Measurements from ENCODE around the gene PATZ1. TPM values are rescaled to one million over a fixed set of nuclear protein-coding genes. Genes with fewer than 3 reads are reported as not detected.

Gene PATZ1
- total and polyA plus RNA-seq, 12 donors = 6.6 to 16.9 (median 13.3) TPM

- no peaks in the 10 kb centered on the region for H3K27me3 ChIP-seq
- peaks cover 0 to 21% (median 8%) of the 10 kb centered on the region in 9 donors for H3K36me3 ChIP-seq
- H3K4me3 ChIP-seq = peak overlapping the region; percentile 50 to 91 (median 74)
- WGBS, 2 donors = 1% methylated on average over 40 of the region's 40 CpGs
- peaks cover 20 to 52% (median 34%) of the 10 kb centered on the region in 9 donors for H3K4me1 ChIP-seq
- intact Hi-C loops (cut with DNase I) = loop anchor here in 7 of 10 donors (1.0 to 10.0 kb wide), 8 partner anchors 51 to 288 kb away; partner anchors contain the start of genes DRG1 (in 7 of the 7), SFI1 (in 2 of the 7), EIF4ENIF1 (in 1 of the 7) and PIK3IP1 (in 1 of the 7)
- TF ChIP-seq CTCF (IDR thresholded peaks at IDR 0.05) = no peak
- no peaks in the 10 kb centered on the region for H3K9me3 ChIP-seq
- ATAC-seq = peak; percentile 12 to 43 (median 32)
- peak; percentile 53 to 68 for DNase-seq
- peak overlapping the region; percentile 55 to 97 (median 92) for H3K27ac ChIP-seq
These were observed 646 bp upstream of the PATZ1 start for GRCh38 chr22:31346733-31347250.

- peak overlapping the region; percentile 47 to 91 (median 74) for H3K4me3 ChIP-seq
- WGBS, 2 donors = 4 to 5% methylated on average over 90 to 124 of the region's 126 CpGs
- peaks cover 0 to 33% (median 8%) of the 10 kb centered on the region in 9 donors for H3K36me3 ChIP-seq
- peak; percentile 68 to 91 (median 81) for TF ChIP-seq CTCF (IDR thresholded peaks at IDR 0.05)
- H3K27me3 ChIP-seq = no peaks in the 10 kb centered on the region
- H3K4me1 ChIP-seq = peaks cover 20 to 62% (median 44%) of the 10 kb centered on the region in 9 donors
- intact Hi-C loops (cut with DNase I) = loop anchor here in 8 of 10 donors (1.0 to 10.0 kb wide), 8 partner anchors 52 to 289 kb away; partner anchors contain the start of genes DRG1 (in 8 of the 8), SFI1 (in 2 of the 8), EIF4ENIF1 (in 1 of the 8) and PIK3IP1 (in 1 of the 8)
- H3K27ac ChIP-seq = peak overlapping the region; percentile 87 to 97 (median 92)
- peak; percentile 83 to 89 for DNase-seq
- H3K9me3 ChIP-seq = no peaks in the 10 kb centered on the region
- peak; percentile 52 to 75 (median 67) for ATAC-seq
These were observed 553 bp downstream of the PATZ1 start for GRCh38 chr22:31345331-31346254.

- Histone ChIP-seq H3K36me3 (peaks cover 0 to 42% (median 8%) of the 10 kb centered on the region in 9 donors), H3K4me3 (peak overlapping the region; percentile 47 to 91 (median 74)), H3K4me1 (peaks cover 20 to 71% (median 50%) of the 10 kb centered on the region in 9 donors), H3K27me3 (no peaks in the 10 kb centered on the region), H3K9me3 (no peaks in the 10 kb centered on the region), H3K27ac (peak overlapping the region in 7 of 10 donors; percentile 44 to 97 (median 90))
- TF ChIP-seq CTCF (IDR thresholded peaks at IDR 0.05) = no peak
- DNase-seq (peak; percentile 19 to 31), ATAC-seq (peak in 4 of 8 donors; percentile 1 to 3 (median 2))
- intact Hi-C loops (cut with DNase I) = loop anchor here in 8 of 10 donors (1.0 to 10.0 kb wide), 6 partner anchors 53 to 290 kb away; partner anchors contain the start of genes DRG1 (in 5 of the 8), SFI1 (in 2 of the 8) and EIF4ENIF1 (in 1 of the 8)
- WGBS, 2 donors = 40 to 48% methylated on average over 35 of the region's 35 CpGs
These were observed 1.4 kb downstream of the PATZ1 start for GRCh38 chr22:31344578-31345330.
